HG03460 (cell line): ENCODE results near the gene PLD6.

ENCODE experiments used
- ATAC-seq: cut with Tn5 transposase; IDR thresholded peaks from one replicate; pipeline ENCODE4 v1.9.1; 2021; ENCODE audit not compliant: unreplicated experiment

PLD6 gene

GRCh38 chr17:17227608-17228520 lies 21.7 kb upstream of the PLD6 start:
- ATAC-seq: no peak

GRCh38 chr17:17226451-17227265 lies 20.5 kb upstream of the PLD6 start:
- ATAC-seq: no peak

- ATAC-seq: no peak
Observed at GRCh38 chr17:17225901-17226300, 19.8 kb upstream of the PLD6 start.

GRCh38 chr17:17224137-17224536 lies 18.0 kb upstream of the PLD6 start:
- no peak for ATAC-seq

GRCh38 chr17:17223736-17224135 lies 17.6 kb upstream of the PLD6 start:
- no peak for ATAC-seq

GRCh38 chr17:17221329-17221728 lies 15.2 kb upstream of the PLD6 start:
- no peak for ATAC-seq

GRCh38 chr17:17220529-17220928 lies 14.4 kb upstream of the PLD6 start:
- ATAC-seq: no peak

- ATAC-seq: no peak
Observed at GRCh38 chr17:17217995-17218394, 11.9 kb upstream of the PLD6 start.

- ATAC-seq: no peak
Observed at GRCh38 chr17:17216776-17217175, 10.6 kb upstream of the PLD6 start.

GRCh38 chr17:17216236-17216635 lies 10.1 kb upstream of the PLD6 start:
- no peak for ATAC-seq

- no peak for ATAC-seq
Observed at GRCh38 chr17:17215575-17215974, 9.4 kb upstream of the PLD6 start.

- no peak for ATAC-seq
Observed at GRCh38 chr17:17214646-17215436, 8.7 kb upstream of the PLD6 start.

- no peak for ATAC-seq
Observed at GRCh38 chr17:17213775-17214174, 7.6 kb upstream of the PLD6 start.

- ATAC-seq: no peak
Observed at GRCh38 chr17:17207998-17208397, 1.9 kb upstream of the PLD6 start.

GRCh38 chr17:17206913-17207335 lies 791 bp upstream of the PLD6 start:
- no peak for ATAC-seq

GRCh38 chr17:17205368-17206123 lies 587 bp downstream of the PLD6 start:
- ATAC-seq: no peak

- ATAC-seq: no peak
Observed at GRCh38 chr17:17204635-17205231, 1.4 kb downstream of the PLD6 start.

GRCh38 chr17:17204041-17204591 lies 2.0 kb downstream of the PLD6 start:
- no peak for ATAC-seq

- no peak for ATAC-seq
Observed at GRCh38 chr17:17203173-17203730, 2.9 kb downstream of the PLD6 start.
